ENCODE data around the gene GTPBP2. TPM values are rescaled to one million over a fixed set of nuclear protein-coding genes. Genes with fewer than 3 reads are reported as not detected.

The GTPBP2 gene
- total and polyA plus RNA-seq, 7 donors: 27.8 to 69.6 (median 34.6) TPM

DNA sequence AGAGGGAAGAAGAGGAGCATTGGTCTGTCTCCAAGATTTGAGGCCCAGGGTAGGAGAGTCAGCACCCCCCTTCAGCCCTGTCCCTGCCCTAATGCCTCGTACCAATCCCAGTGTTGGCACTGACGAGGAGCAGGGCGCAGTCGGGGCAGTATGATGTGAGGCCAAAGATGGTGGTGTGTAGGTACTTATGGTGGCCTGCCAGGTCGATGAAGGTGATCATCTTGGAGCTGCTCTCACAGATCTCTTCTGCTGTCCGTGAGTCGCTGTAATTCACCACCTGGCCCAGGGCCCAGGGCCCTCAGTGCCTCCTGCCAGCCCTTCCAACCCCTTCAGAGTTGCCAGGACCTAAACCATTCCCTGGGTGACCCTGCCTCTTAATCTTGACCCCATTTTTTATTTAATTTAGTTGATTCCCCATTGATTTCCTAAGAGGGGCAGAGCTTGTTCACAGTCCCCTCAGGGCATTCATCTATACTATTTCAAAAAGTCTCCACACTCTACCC lies 4.2 kb downstream of the GTPBP2 start:
- intact Hi-C loops (cut with DNase I): loop anchor here in 1 of 2 donors (5.0 kb wide), 1 partner anchor 48 kb away; the partner anchor contains the start of genes POLH and XPO5
- H3K9me3 ChIP-seq: no peaks in the 10 kb centered on the region
- TF ChIP-seq CTCF (IDR thresholded peaks at IDR 0.05): no peak
- H3K4me1 ChIP-seq: peaks cover 18% of the 10 kb centered on the region
- peaks cover 21 to 70% of the 10 kb centered on the region in 2 donors for H3K36me3 ChIP-seq (ENCODE audit: insufficient read depth in 1 of 2, low read depth in 1 of 2)
- H3K4me3 ChIP-seq: no peak overlapping the region
- DNase-seq (peak in 1 of 2 donors; percentile 31), ATAC-seq (no peak)
- no peaks in the 10 kb centered on the region for H3K27me3 ChIP-seq (ENCODE audit: insufficient read depth in 3 of 3, low read length in 2 of 3)
- 49 to 69% (median 56%) methylated on average over 5 to 7 of the region's 7 CpGs for WGBS, 3 donors
- no peak overlapping the region for H3K27ac ChIP-seq

DNA sequence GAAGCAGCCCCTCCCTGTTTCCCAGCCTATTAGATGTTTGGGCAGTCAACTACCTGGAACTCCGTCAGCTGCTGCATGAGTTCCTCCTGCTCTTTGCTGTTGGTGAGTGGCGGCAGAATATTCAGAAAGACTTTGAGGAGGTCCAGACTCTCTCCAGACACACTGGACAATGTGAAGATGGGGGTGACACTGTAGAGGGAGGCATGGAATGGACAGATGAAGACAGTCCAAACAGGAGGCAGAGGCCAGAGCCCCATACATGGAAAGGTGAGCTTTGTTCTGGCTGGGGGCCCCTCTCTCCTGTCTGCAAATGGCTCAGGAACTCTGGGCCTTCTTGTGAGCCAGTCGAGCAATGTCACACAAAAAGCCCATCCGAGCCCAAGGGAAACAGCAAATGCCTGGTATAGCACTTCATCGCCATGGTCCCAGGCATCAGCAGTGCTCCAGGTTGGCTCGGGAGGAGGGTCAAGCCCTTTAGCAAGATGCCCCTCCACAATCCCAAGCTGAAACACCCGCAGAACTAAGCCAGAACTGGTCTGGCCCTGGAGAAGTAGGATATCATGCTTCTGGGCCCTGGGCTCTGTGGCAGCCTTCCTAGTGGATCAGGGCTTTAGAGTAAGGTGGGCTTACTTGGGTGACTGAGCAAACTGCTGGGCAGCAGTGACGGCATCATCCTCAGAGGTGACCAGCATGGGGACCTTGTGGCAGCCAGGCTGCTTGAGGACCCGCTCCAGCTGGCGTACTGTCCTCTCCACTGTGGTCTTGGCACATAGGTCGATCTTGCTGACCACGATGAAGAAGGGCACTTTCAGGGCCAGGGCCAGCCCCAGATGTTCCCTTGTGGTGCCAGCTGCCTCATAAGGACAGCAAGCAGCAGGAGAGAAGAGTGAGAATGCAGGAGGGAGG lies 4.9 kb downstream of the GTPBP2 start:
- peaks cover 18% of the 10 kb centered on the region for H3K4me1 ChIP-seq
- H3K4me3 ChIP-seq: no peak overlapping the region
- H3K9me3 ChIP-seq: no peaks in the 10 kb centered on the region
- intact Hi-C loops (cut with DNase I): no loop called here
- DNase-seq: peak in 1 of 2 donors; percentile 51
- no peak overlapping the region for H3K27ac ChIP-seq
- ATAC-seq: no peak
- H3K27me3 ChIP-seq (ENCODE audit: insufficient read depth in 3 of 3, low read length in 2 of 3): no peaks in the 10 kb centered on the region
- no peak for TF ChIP-seq CTCF (IDR thresholded peaks at IDR 0.05)
- peaks cover 23 to 77% of the 10 kb centered on the region in 2 donors for H3K36me3 ChIP-seq (ENCODE audit: insufficient read depth in 1 of 2, low read depth in 1 of 2)
- 63 to 74% (median 67%) methylated on average over 12 of the region's 12 CpGs for WGBS, 3 donors

DNA sequence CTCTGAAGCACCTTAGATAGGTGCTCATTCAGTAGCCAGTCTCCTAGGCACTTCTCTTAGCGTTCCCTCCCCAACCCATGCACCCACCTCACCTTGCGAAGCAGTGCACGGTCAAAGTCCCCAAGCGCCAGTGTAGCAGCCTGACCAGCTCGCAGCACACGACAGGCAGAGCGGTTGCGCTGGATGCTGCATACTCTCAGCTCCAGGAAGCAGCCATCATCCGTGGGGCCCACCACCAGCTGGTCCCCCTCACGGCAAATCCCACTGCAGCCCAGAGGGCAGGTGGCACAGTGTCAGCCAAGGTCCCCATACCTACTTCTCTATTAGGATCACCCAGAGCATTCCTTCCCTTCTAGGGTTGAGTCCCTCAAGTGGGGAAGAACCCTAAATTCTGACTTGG lies 6.5 kb downstream of the GTPBP2 start:
- H3K4me1 ChIP-seq: peaks cover 12% of the 10 kb centered on the region
- peaks cover 23 to 90% of the 10 kb centered on the region in 2 donors for H3K36me3 ChIP-seq (ENCODE audit: insufficient read depth in 1 of 2, low read depth in 1 of 2)
- intact Hi-C loops (cut with DNase I): no loop called here
- ATAC-seq (no peak), DNase-seq (peak in 1 of 2 donors; percentile 29)
- H3K9me3 ChIP-seq: no peaks in the 10 kb centered on the region
- WGBS, 3 donors: 94 to 95% (median 95%) methylated on average over 10 of the region's 10 CpGs
- H3K27me3 ChIP-seq (ENCODE audit: insufficient read depth in 3 of 3, low read length in 2 of 3): no peaks in the 10 kb centered on the region
- H3K4me3 ChIP-seq: no peak overlapping the region
- no peak for TF ChIP-seq CTCF (IDR thresholded peaks at IDR 0.05)
- H3K27ac ChIP-seq: no peak overlapping the region

DNA sequence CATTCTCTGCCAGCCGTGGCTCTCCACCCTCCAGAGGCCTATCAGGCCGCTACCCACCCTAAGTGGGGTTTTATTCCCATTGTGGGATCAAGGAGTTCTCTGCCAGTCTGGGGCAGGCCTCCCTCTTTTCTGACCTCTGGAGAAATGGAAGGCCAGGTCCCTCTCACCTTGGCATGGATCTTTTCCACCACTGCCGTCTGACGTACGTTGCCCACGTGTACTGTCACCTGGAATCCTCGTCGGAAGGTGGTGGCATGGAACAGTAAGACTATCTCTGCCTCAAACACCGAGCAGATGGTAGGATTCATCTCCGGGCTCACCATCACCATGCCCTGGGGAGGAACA lies 7.3 kb downstream of the GTPBP2 start:
- H3K36me3 ChIP-seq (ENCODE audit: insufficient read depth in 1 of 2, low read depth in 1 of 2): peaks cover 23 to 88% of the 10 kb centered on the region in 2 donors
- H3K4me1 ChIP-seq: peaks cover 5% of the 10 kb centered on the region
- no peak for ATAC-seq
- intact Hi-C loops (cut with DNase I): no loop called here
- peak in 1 of 2 donors; percentile 22 for DNase-seq
- 83 to 92% (median 84%) methylated on average over 10 of the region's 10 CpGs for WGBS, 3 donors
- no peak overlapping the region for H3K4me3 ChIP-seq
- no peaks in the 10 kb centered on the region for H3K27me3 ChIP-seq (ENCODE audit: insufficient read depth in 3 of 3, low read length in 2 of 3)
- H3K27ac ChIP-seq: no peak overlapping the region
- no peak for TF ChIP-seq CTCF (IDR thresholded peaks at IDR 0.05)
- H3K9me3 ChIP-seq: no peaks in the 10 kb centered on the region

All from psoas muscle (tissue), 8 donors.